Measurements from ENCODE around the gene CUL9. TPM values are rescaled to one million over a fixed set of nuclear protein-coding genes. Genes with fewer than 3 reads are reported as not detected.

Gene CUL9
- total RNA-seq, 1 donor from 2014 or later = 70.8 TPM

GRCh38 chr6:43143235-43144128 is 38.5 kb upstream of the CUL9 start:
- Mint-ChIP-seq H3K4me1 (peaks cover 4% of the 10 kb centered on the region), H3K9me3 (no peaks in the 10 kb centered on the region), H3K4me3 (peak overlapping the region; percentile 39), H3K36me3 (ENCODE audit: low read depth) (no peaks in the 10 kb centered on the region), H3K27ac (no peak overlapping the region), H3K27me3 (peaks cover 4% of the 10 kb centered on the region)
- ATAC-seq (ENCODE audit: low read depth) (peak; percentile 99), DNase-seq (peak; percentile 70)
- intact Hi-C loops (cut with micrococcal nuclease) = loop anchor here (1.0 to 10.0 kb wide), 5 partner anchors 73 to 479 kb away; partner anchors contain the start of gene GNMT
- POLR2A ChIA-PET = interaction anchor here (0.6 to 1.2 kb wide), 2 partner anchors 243 to 255 kb away, joined by 3 to 4 read pairs; no protein-coding TSS in a partner anchor
- no peak for TF ChIP-seq CTCF (IDR thresholded peaks at IDR 0.05)
- CTCF ChIA-PET = interaction anchor here (0.6 to 2.7 kb wide), 20 partner anchors 9 to 482 kb away, joined by 3 to 22 read pairs (median 4); partner anchors contain the start of genes DNPH1 and RRP36

GRCh38 chr6:43144879-43145278 is 37.1 kb upstream of the CUL9 start:
- intact Hi-C loops (cut with micrococcal nuclease) = loop anchor here (10.0 kb wide), 1 partner anchor 480 kb away; no protein-coding TSS in a partner anchor
- TF ChIP-seq CTCF (IDR thresholded peaks at IDR 0.05) = no peak
- Mint-ChIP-seq H3K9me3 (no peaks in the 10 kb centered on the region), H3K4me1 (peaks cover 4% of the 10 kb centered on the region), H3K4me3 (no peak overlapping the region), H3K27ac (no peak overlapping the region), H3K27me3 (peaks cover 4% of the 10 kb centered on the region), H3K36me3 (ENCODE audit: low read depth) (no peaks in the 10 kb centered on the region)
- ChIA-PET CTCF (interaction anchor here (0.7 to 2.7 kb wide), 2 partner anchors 136 to 243 kb away, joined by 3 to 12 read pairs; no protein-coding TSS in a partner anchor), POLR2A (no interaction called here)
- ATAC-seq (ENCODE audit: low read depth) (no peak), DNase-seq (no peak)

- ChIA-PET POLR2A (interaction anchor here (0.6 kb wide), 1 partner anchor 218 kb away, joined by 5 read pairs; no protein-coding TSS in a partner anchor), CTCF (no interaction called here)
- no peak overlapping the region for H3K27ac Mint-ChIP-seq
Measured at GRCh38 chr6:43146261-43146660, 35.7 kb upstream of the CUL9 start.

GRCh38 chr6:43146709-43147688 is 35.0 kb upstream of the CUL9 start:
- no peak overlapping the region for H3K4me3 Mint-ChIP-seq
- H3K9me3 Mint-ChIP-seq = no peaks in the 10 kb centered on the region
- ATAC-seq (ENCODE audit: low read depth) (no peak), DNase-seq (no peak)
- POLR2A ChIA-PET = interaction anchor here (0.6 to 0.7 kb wide), 2 partner anchors 192 to 1029 kb away, joined by 3 to 4 read pairs; no protein-coding TSS in a partner anchor
- no peak overlapping the region for H3K27ac Mint-ChIP-seq
- no peak for TF ChIP-seq CTCF (IDR thresholded peaks at IDR 0.05)
- intact Hi-C loops (cut with micrococcal nuclease) = loop anchor here (10.0 kb wide), 1 partner anchor 482 kb away; no protein-coding TSS in a partner anchor
- H3K36me3 Mint-ChIP-seq (ENCODE audit: low read depth) = no peaks in the 10 kb centered on the region
- H3K4me1 Mint-ChIP-seq = peaks cover 4% of the 10 kb centered on the region
- peaks cover 4% of the 10 kb centered on the region for H3K27me3 Mint-ChIP-seq
- CTCF ChIA-PET = no interaction called here

More at GRCh38 chr6:43146261-43146660, 35.7 kb upstream of the CUL9 start:
- intact Hi-C loops (cut with micrococcal nuclease) = loop anchor here (10.0 kb wide), 1 partner anchor 481 kb away; no protein-coding TSS in a partner anchor
- Mint-ChIP-seq H3K4me1 (peaks cover 4% of the 10 kb centered on the region), H3K36me3 (ENCODE audit: low read depth) (no peaks in the 10 kb centered on the region), H3K27me3 (peaks cover 4% of the 10 kb centered on the region), H3K9me3 (no peaks in the 10 kb centered on the region), H3K4me3 (no peak overlapping the region)
- no peak for TF ChIP-seq CTCF (IDR thresholded peaks at IDR 0.05)
- no peak for ATAC-seq (ENCODE audit: low read depth)
- DNase-seq = no peak

All from activated B cell treated with CpG ODN at 0.5 μM for 24 hours (primary cell).